Panc1 (cell line): ENCODE results near the gene COL23A1.

Source experiments
- TF ChIP-seq, protein P1 (sequence below): fragments of 450-650 bp; IDR thresholded peaks from 2 replicates; pipeline ENCODE4 v1.5.1; 2017; ENCODE audit warnings: mild to moderate bottlenecking
- TF ChIP-seq, protein P2 (sequence below), 2 experiments: IDR thresholded peaks; 2 replicates each; pipeline ENCODE4 v1.6.1; 2011 to 2012; ENCODE audit warnings: low read depth in 2 of 2, control low read depth in 1 of 2, low read length in 1 of 2, mild to moderate bottlenecking in 1 of 2, moderate library complexity in 1 of 2; ENCODE audit not compliant: insufficient read depth in 1 of 2

DNA sequence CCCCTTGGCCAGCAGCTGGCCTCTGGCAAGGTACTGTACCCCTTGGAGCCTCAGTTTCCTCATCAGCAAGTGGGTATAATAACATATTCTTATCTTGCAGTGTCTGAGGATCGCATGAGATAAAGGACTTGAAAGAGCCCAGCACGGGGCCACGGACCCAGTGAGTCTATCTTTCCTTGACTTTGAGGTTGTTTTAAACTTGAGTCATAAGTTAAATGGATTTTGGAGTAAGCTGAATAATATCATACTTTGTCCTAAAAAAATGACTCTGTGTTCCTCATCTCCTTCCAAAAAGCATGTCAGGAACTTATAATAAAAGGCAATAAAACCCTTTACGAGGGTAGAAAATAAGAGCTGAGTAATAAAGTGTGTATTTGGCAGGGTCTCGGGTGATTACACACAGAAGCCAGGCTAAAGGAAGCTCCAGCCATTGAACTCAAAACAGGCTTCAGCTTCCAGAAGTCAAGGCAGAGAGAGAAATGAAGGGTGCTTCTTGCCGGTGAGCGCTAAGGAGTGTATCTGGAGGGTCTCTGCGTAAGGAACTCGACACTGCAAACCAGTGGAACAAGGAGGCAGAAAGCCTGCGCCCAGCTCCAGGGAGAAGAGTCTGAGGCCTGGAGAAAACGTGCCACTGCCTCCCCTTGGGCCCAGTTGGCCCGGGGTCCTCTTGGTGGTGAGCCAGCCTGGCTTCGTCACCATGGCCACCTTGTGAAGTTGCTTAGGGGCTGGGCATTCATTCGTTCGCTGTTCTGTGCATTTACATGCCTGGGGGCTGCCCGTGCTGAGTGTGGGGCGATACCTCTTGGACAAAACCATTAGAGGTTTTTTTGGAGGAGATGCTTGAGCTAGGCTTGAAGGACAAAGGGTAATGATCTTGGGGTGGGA is 285.2 kb downstream of the COL23A1 start:
- TF ChIP-seq, protein P1, sequence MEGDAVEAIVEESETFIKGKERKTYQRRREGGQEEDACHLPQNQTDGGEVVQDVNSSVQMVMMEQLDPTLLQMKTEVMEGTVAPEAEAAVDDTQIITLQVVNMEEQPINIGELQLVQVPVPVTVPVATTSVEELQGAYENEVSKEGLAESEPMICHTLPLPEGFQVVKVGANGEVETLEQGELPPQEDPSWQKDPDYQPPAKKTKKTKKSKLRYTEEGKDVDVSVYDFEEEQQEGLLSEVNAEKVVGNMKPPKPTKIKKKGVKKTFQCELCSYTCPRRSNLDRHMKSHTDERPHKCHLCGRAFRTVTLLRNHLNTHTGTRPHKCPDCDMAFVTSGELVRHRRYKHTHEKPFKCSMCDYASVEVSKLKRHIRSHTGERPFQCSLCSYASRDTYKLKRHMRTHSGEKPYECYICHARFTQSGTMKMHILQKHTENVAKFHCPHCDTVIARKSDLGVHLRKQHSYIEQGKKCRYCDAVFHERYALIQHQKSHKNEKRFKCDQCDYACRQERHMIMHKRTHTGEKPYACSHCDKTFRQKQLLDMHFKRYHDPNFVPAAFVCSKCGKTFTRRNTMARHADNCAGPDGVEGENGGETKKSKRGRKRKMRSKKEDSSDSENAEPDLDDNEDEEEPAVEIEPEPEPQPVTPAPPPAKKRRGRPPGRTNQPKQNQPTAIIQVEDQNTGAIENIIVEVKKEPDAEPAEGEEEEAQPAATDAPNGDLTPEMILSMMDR = no peak
- TF ChIP-seq, protein P2, sequence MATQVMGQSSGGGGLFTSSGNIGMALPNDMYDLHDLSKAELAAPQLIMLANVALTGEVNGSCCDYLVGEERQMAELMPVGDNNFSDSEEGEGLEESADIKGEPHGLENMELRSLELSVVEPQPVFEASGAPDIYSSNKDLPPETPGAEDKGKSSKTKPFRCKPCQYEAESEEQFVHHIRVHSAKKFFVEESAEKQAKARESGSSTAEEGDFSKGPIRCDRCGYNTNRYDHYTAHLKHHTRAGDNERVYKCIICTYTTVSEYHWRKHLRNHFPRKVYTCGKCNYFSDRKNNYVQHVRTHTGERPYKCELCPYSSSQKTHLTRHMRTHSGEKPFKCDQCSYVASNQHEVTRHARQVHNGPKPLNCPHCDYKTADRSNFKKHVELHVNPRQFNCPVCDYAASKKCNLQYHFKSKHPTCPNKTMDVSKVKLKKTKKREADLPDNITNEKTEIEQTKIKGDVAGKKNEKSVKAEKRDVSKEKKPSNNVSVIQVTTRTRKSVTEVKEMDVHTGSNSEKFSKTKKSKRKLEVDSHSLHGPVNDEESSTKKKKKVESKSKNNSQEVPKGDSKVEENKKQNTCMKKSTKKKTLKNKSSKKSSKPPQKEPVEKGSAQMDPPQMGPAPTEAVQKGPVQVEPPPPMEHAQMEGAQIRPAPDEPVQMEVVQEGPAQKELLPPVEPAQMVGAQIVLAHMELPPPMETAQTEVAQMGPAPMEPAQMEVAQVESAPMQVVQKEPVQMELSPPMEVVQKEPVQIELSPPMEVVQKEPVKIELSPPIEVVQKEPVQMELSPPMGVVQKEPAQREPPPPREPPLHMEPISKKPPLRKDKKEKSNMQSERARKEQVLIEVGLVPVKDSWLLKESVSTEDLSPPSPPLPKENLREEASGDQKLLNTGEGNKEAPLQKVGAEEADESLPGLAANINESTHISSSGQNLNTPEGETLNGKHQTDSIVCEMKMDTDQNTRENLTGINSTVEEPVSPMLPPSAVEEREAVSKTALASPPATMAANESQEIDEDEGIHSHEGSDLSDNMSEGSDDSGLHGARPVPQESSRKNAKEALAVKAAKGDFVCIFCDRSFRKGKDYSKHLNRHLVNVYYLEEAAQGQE (IDR thresholded peaks at IDR 0.05; ENCODE audit: insufficient read depth in 1 of 2, low read depth in 2 of 2, low read length in 1 of 2) = no peak
